ENCODE measurements around the gene SULT1C3.

Gene SULT1C3

GRCh38 chr2:108239786-108240185, at the start of gene SULT1C3:
Gene SULT1C3 (plus strand): TSS chr2:108239968. CDS start chr2:108247195, 7,227 bp downstream.
- no peak for DNase-seq

GRCh38 chr2:108193251-108193650, 46.5 kb upstream of the SULT1C3 start:
- no peak for DNase-seq

- DNase-seq = peak in 1 of 2 experiments; percentile 15
These were observed 45.2 kb upstream of the SULT1C3 start for GRCh38 chr2:108194409-108195132.

GRCh38 chr2:108195133-108195439, 44.7 kb upstream of the SULT1C3 start:
- no peak for DNase-seq

- DNase-seq = no peak
These were observed 40.0 kb upstream of the SULT1C3 start for GRCh38 chr2:108199726-108200125.

GRCh38 chr2:108200569-108200968, 39.2 kb upstream of the SULT1C3 start:
- no peak for DNase-seq

GRCh38 chr2:108212671-108213070, 27.1 kb upstream of the SULT1C3 start:
- DNase-seq = no peak

- peak; percentile 19 to 29 for DNase-seq
These were observed 24.0 kb upstream of the SULT1C3 start for GRCh38 chr2:108215794-108216211.

- no peak for DNase-seq
These were observed 22.6 kb upstream of the SULT1C3 start for GRCh38 chr2:108217211-108217610.

- no peak for DNase-seq
These were observed 20.1 kb upstream of the SULT1C3 start for GRCh38 chr2:108219688-108220087.

- no peak for DNase-seq
These were observed 19.6 kb upstream of the SULT1C3 start for GRCh38 chr2:108220191-108220590.

- no peak for DNase-seq
These were observed 18.7 kb upstream of the SULT1C3 start for GRCh38 chr2:108220942-108221541.

GRCh38 chr2:108222261-108222660, 17.5 kb upstream of the SULT1C3 start:
- no peak for DNase-seq

- no peak for DNase-seq
These were observed 16.2 kb upstream of the SULT1C3 start for GRCh38 chr2:108223573-108223972.

- DNase-seq = no peak
These were observed 15.7 kb upstream of the SULT1C3 start for GRCh38 chr2:108224022-108224421.

GRCh38 chr2:108226564-108226963, 13.2 kb upstream of the SULT1C3 start:
- no peak for DNase-seq

- no peak for DNase-seq
These were observed 11.8 kb upstream of the SULT1C3 start for GRCh38 chr2:108228006-108228405.

- DNase-seq = no peak
These were observed 11.2 kb upstream of the SULT1C3 start for GRCh38 chr2:108228537-108228936.

- no peak for DNase-seq
These were observed 9.9 kb upstream of the SULT1C3 start for GRCh38 chr2:108229875-108230274.

- no peak for DNase-seq
These were observed 4.2 kb upstream of the SULT1C3 start for GRCh38 chr2:108235577-108235976.

- DNase-seq = no peak
These were observed 3.0 kb upstream of the SULT1C3 start for GRCh38 chr2:108236676-108237335.

- DNase-seq = no peak
These were observed 1.2 kb downstream of the SULT1C3 start for GRCh38 chr2:108240966-108241365.

- DNase-seq = no peak
These were observed 3.8 kb downstream of the SULT1C3 start for GRCh38 chr2:108243566-108243965.

GRCh38 chr2:108244667-108245414, 5.1 kb downstream of the SULT1C3 start:
- DNase-seq = no peak

Measured in AML-193 (cell line).